HL-60 (cell line): ENCODE measurements around the gene STH.

ENCODE experiments used
- DNase-seq, 2 experiments: peaks; one replicate each; pipeline ENCODE4 v3.0.0-alpha.2; 2010 to 2020; ENCODE audit warnings: low read depth in 1 of 2, low spot score in 1 of 2
- H3K27ac ChIP-seq: fragments of 250-450 bp; sonication (Bioruptor Pico); replicated peaks from 2 replicates; pipeline ENCODE4 v1.5.1; 2020; ENCODE audit warnings: mild to moderate bottlenecking, moderate library complexity
- H3K27me3 ChIP-seq: fragments of 250-450 bp; sonication (Bioruptor Pico); 2 replicates; pipeline ENCODE4 v1.5.1; 2021; ENCODE audit warnings: mild to moderate bottlenecking, moderate library complexity; ENCODE audit not compliant: insufficient read depth, poor library complexity, severe bottlenecking
- H3K4me3 ChIP-seq: replicated peaks from 2 replicates; pipeline ENCODE4 v1.5.1; 2011; ENCODE audit warnings: mild to moderate bottlenecking, control low read depth, low read length; ENCODE audit not compliant: insufficient read depth
- CTCF ChIP-seq: IDR thresholded peaks from one replicate; pipeline ENCODE4 v1.5.1; 2011; ENCODE audit warnings: low read length, control low read depth, inconsistent platforms; ENCODE audit not compliant: insufficient read depth
- GABPA ChIP-seq: IDR thresholded peaks from 2 replicates; pipeline ENCODE4 v1.6.1; 2012; ENCODE audit warnings: low read depth
- POLR2AphosphoS5 ChIP-seq: IDR thresholded peaks from 2 replicates; pipeline ENCODE4 v1.6.1; 2012; ENCODE audit warnings: low read depth
- REST ChIP-seq: IDR thresholded peaks from 2 replicates; pipeline ENCODE4 v1.6.1; 2012; ENCODE audit warnings: low read depth; ENCODE audit not compliant: insufficient replicate concordance
- SPI1 ChIP-seq: IDR thresholded peaks from 2 replicates; pipeline ENCODE4 v1.6.1; 2012; ENCODE audit warnings: low read depth, mild to moderate bottlenecking, borderline replicate concordance

Gene STH

GRCh38 chr17:45951941-45952340 is 47.1 kb upstream of the STH start:
- no peak overlapping the region for H3K27ac ChIP-seq
- H3K4me3 ChIP-seq: no peak overlapping the region
- DNase-seq: no peak
- TF ChIP-seq GABPA (no peak), POLR2AphosphoS5 (no peak), REST (no peak), CTCF (no peak), SPI1 (no peak)
- H3K27me3 ChIP-seq: peaks cover 4% of the 10 kb centered on the region

- TF ChIP-seq REST (no peak), GABPA (no peak), POLR2AphosphoS5 (no peak), CTCF (no peak), SPI1 (no peak)
- no peak overlapping the region for H3K4me3 ChIP-seq
- H3K27ac ChIP-seq: no peak overlapping the region
- DNase-seq: no peak
- H3K27me3 ChIP-seq: peaks cover 4% of the 10 kb centered on the region
Measured at GRCh38 chr17:45952814-45953320, 46.2 kb upstream of the STH start.

- Histone ChIP-seq H3K27ac (no peak overlapping the region), H3K27me3 (peaks cover 4% of the 10 kb centered on the region), H3K4me3 (no peak overlapping the region)
- no peak for DNase-seq
- TF ChIP-seq POLR2AphosphoS5: no peak
- no peak for TF ChIP-seq REST
- no peak for TF ChIP-seq SPI1
- no peak for TF ChIP-seq GABPA
Measured at GRCh38 chr17:45953561-45953960, 45.5 kb upstream of the STH start.

GRCh38 chr17:45954914-45955313 is 44.1 kb upstream of the STH start:
- TF ChIP-seq SPI1 (no peak), POLR2AphosphoS5 (no peak), CTCF (no peak), GABPA (no peak), REST (no peak)
- Histone ChIP-seq H3K27ac (no peak overlapping the region), H3K4me3 (no peak overlapping the region), H3K27me3 (peaks cover 4% of the 10 kb centered on the region)
- no peak for DNase-seq
